GM19328 (cell line): ENCODE measurements around the gene XYLT2.

Experiments used
- ATAC-seq: cut with Tn5 transposase; IDR thresholded peaks from one replicate; pipeline ENCODE4 v1.9.1; 2021; ENCODE audit warnings: mild to moderate bottlenecking, moderate library complexity; ENCODE audit not compliant: unreplicated experiment

XYLT2 gene

GRCh38 chr17:50348522-50349242 is 2.8 kb downstream of the XYLT2 start:
- ATAC-seq: no peak

- no peak for ATAC-seq
Observed at GRCh38 chr17:50349243-50349600, 3.3 kb downstream of the XYLT2 start.

- ATAC-seq: no peak
Observed at GRCh38 chr17:50350733-50351132, 4.8 kb downstream of the XYLT2 start.

GRCh38 chr17:50352072-50352692 is 6.3 kb downstream of the XYLT2 start:
- no peak for ATAC-seq

- no peak for ATAC-seq
Observed at GRCh38 chr17:50352693-50353599, 7.0 kb downstream of the XYLT2 start.

GRCh38 chr17:50353600-50354195 is 7.8 kb downstream of the XYLT2 start:
- ATAC-seq: no peak

- no peak for ATAC-seq
Observed at GRCh38 chr17:50354198-50354597, 8.3 kb downstream of the XYLT2 start.

- no peak for ATAC-seq
Observed at GRCh38 chr17:50354776-50355175, 8.8 kb downstream of the XYLT2 start.

- no peak for ATAC-seq
Observed at GRCh38 chr17:50355336-50355700, 9.4 kb downstream of the XYLT2 start.

- no peak for ATAC-seq
Observed at GRCh38 chr17:50355701-50356341, 9.9 kb downstream of the XYLT2 start.

- no peak for ATAC-seq
Observed at GRCh38 chr17:50356418-50356817, 10.5 kb downstream of the XYLT2 start.

- no peak for ATAC-seq
Observed at GRCh38 chr17:50356892-50357510, 11.1 kb downstream of the XYLT2 start.

GRCh38 chr17:50358177-50358576 is 12.3 kb downstream of the XYLT2 start:
- ATAC-seq: no peak

GRCh38 chr17:50359005-50359699 is 13.2 kb downstream of the XYLT2 start:
- ATAC-seq: no peak

GRCh38 chr17:50359998-50360461 is 14.1 kb downstream of the XYLT2 start:
- no peak for ATAC-seq

GRCh38 chr17:50360486-50361115 is 14.7 kb downstream of the XYLT2 start:
- ATAC-seq: no peak

GRCh38 chr17:50361561-50362480 is 15.9 kb downstream of the XYLT2 start:
- ATAC-seq: no peak

- ATAC-seq: no peak
Observed at GRCh38 chr17:50362661-50363060, 16.7 kb downstream of the XYLT2 start.
